HCT116 (cell line): Measurements from ENCODE around the gene SLC8A1.

Experiments used
- CBX3 ChIP-seq: IDR thresholded peaks from 2 replicates; pipeline ENCODE4 v1.6.1; 2012; ENCODE audit warnings: low read depth
- EZH2 ChIP-seq: fragments of 200-600 bp; sonication (generic); IDR thresholded peaks from 2 replicates; pipeline ENCODE4 v1.6.1; 2017; ENCODE audit warnings: antibody characterized with exemption, mixed run types
- JUND ChIP-seq: IDR thresholded peaks from 2 replicates; pipeline ENCODE4 v1.6.1; 2012
- POLR2A ChIP-seq: IDR thresholded peaks from 2 replicates; pipeline ENCODE4 v1.7.0; 2011; ENCODE audit warnings: borderline replicate concordance; ENCODE audit not compliant: insufficient read depth, insufficient read length; ENCODE audit errors: extremely low read depth
- RAD21 ChIP-seq: IDR thresholded peaks from 2 replicates; pipeline ENCODE4 v1.6.1; 2012; ENCODE audit warnings: low read depth, mild to moderate bottlenecking
- TCF7L2 ChIP-seq: IDR thresholded peaks from 2 replicates; pipeline ENCODE4 v1.7.0; 2011; ENCODE audit warnings: borderline replicate concordance, inconsistent platforms; ENCODE audit not compliant: insufficient read depth, insufficient read length; ENCODE audit errors: extremely low read depth
- TF ChIP-seq, protein P1 (sequence below), 3 experiments: fragments of 200-600 bp in 1 of 3; sonication (generic) in 1 of 3; IDR thresholded peaks in 2 of 3; conservative IDR thresholded peaks in 1 of 3; 2 replicates each; pipeline ENCODE4 v1.5.1; 2012 to 2017; ENCODE audit warnings: low read depth in 2 of 3, low read length in 2 of 3, antibody characterized with exemption in 1 of 3, borderline replicate concordance in 1 of 3, control low read depth in 1 of 3, mild to moderate bottlenecking in 1 of 3, mixed read lengths in 1 of 3, mixed run types in 1 of 3, moderate library complexity in 1 of 3; ENCODE audit not compliant: insufficient read depth in 1 of 3

- TF ChIP-seq, protein P1, sequence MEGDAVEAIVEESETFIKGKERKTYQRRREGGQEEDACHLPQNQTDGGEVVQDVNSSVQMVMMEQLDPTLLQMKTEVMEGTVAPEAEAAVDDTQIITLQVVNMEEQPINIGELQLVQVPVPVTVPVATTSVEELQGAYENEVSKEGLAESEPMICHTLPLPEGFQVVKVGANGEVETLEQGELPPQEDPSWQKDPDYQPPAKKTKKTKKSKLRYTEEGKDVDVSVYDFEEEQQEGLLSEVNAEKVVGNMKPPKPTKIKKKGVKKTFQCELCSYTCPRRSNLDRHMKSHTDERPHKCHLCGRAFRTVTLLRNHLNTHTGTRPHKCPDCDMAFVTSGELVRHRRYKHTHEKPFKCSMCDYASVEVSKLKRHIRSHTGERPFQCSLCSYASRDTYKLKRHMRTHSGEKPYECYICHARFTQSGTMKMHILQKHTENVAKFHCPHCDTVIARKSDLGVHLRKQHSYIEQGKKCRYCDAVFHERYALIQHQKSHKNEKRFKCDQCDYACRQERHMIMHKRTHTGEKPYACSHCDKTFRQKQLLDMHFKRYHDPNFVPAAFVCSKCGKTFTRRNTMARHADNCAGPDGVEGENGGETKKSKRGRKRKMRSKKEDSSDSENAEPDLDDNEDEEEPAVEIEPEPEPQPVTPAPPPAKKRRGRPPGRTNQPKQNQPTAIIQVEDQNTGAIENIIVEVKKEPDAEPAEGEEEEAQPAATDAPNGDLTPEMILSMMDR (IDR thresholded peaks at IDR 0.05 in 2 of 3, conservative IDR thresholded peaks at IDR 0.05 in 1 of 3; ENCODE audit: borderline replicate concordance in 1 of 3, insufficient read depth in 1 of 3, low read depth in 2 of 3, low read length in 2 of 3), result no peak
- TF ChIP-seq RAD21, result no peak
- TF ChIP-seq TCF7L2, result no peak
- no peak for TF ChIP-seq POLR2A
- TF ChIP-seq CBX3, result no peak
- TF ChIP-seq JUND, result no peak
- no peak for TF ChIP-seq EZH2
These were observed 185.7 kb downstream of the SLC8A1 start for GRCh38 chr2:40266201-40266600.
